Muscle of arm (tissue), 12 donors: ENCODE measurements around the gene PRSS8. TPM values are rescaled to one million over a fixed set of nuclear protein-coding genes. Genes with fewer than 3 reads are reported as not detected.

ENCODE experiments used
- DNase-seq: peaks from one replicate; pipeline ENCODE4 v3.0.0-alpha.2; 2013
- polyA plus RNA-seq, 12 donors: library from polyadenylated mRNA; unstranded; fragments of 120-200 nt; gene quantifications; one replicate each; pipeline ENCODE4 v1.2.1, GENCODE V29; 2013; ENCODE audit not compliant: insufficient read length in 12 of 12

Gene PRSS8
- polyA plus RNA-seq, 12 donors, result 0.16 to 39.2 (median 0.61) TPM; not detected in 2

DNA sequence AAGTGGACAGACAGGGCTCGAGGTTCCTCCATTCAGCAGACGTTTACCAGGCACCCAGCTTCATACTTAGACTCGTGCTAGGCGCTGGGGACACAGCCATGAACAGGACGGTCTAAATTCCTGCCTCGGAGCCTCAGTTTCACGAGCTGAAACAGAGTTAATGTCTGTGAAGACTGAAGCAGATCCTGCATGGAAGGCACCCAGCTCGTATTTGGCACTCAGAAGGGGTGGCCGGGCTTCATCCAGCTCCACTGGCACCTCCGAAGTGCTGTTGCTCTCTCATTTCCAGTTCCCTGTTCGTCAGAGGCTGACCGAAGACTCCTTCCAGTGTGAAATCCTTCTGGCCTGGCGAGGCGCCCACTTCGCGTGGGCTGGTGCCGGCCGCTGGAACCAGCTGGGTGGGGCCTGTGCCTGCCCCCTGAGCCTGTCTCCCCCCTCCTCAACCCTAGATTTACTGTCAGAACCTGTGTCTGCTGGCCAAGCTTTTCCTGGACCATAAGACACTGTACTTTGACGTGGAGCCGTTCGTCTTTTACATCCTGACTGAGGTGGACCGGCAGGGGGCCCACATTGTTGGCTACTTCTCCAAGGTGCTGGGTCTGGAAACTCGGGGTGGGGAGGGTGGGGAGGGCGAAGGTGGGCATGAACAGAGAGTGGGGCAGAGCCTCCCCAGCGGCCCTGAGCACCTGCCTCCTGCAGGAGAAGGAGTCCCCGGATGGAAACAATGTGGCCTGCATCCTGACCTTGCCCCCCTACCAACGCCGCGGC is 5.8 kb downstream of the PRSS8 start:
- DNase-seq, result no peak

DNA sequence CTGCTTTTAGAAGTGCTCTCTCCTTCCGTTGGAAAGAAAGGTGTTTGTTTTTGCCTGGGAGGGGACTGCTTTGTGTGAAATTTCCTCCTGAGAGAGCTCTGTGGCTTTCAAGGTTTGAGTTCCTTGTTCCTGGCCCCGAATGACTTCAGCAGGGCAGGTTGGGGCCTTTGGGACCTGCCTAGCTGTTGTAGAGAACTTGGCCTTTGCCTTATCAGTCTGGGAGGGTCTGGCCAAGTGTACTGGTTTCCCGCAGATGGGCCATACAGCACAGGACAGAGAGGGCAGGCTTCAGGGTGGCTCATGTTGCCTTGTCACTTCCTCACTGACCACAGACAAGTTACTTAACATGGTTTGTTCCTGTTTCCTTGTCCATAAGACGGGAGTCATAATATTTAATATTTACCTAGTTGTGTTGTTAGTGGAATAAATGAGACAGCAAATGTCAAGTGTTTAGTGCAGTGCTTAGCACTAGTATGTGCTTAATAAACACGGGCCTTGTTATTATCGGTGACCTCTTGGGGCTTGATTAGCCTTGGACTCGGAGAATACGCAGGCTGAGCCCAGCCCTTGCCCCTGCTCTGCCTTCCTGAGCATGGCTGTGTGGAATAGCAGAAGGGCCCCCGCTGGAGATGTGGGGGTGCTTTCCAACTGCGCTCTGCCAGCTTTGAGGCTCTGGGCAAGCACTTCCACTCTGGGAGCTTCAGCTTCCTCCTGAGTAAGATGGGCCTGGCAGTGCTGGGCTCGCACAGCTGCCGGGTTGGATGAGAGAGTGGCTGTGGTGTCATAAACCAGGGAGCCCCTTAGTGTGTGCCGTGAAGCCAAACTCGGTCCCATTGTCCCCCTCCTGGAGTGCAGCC is 6.6 kb downstream of the PRSS8 start:
- no peak for DNase-seq

DNA sequence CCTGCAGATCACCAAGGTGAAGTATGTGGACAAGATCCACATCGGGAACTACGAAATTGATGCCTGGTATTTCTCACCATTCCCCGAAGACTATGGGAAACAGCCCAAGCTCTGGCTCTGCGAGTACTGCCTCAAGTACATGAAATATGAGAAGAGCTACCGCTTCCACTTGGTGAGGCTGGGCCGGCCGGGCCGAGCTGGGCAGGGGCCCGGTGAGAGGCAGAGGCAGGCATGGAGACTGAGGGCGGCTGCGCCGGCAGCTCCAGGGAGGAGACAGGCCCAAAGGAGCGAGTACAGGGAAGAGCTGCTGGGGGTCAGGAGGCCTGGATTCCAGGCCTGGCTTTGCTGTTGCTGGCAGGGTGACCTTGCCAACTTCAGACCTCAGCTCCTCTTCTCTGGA is 8.3 kb downstream of the PRSS8 start:
- no peak for DNase-seq

DNA sequence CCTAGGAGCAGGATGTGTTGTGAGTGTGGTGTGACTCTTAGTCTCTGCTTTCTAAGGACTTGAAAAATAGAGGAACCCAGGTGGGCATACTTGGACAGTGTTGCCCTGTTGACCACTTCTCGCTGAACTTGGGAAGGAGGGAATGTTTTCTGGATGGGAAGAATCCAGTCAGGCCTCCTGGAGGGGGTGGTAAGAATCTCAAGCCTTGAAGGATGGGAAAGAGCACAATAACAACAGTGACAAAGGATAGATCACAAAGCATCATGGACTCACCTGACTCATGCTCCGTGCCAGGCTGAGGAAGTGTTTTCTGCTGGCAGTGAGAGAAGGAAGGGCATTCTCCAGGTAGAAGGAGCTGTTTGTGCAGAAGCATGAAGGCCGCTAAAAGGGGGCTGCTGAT is 9.7 kb downstream of the PRSS8 start:
- DNase-seq, result no peak

DNA sequence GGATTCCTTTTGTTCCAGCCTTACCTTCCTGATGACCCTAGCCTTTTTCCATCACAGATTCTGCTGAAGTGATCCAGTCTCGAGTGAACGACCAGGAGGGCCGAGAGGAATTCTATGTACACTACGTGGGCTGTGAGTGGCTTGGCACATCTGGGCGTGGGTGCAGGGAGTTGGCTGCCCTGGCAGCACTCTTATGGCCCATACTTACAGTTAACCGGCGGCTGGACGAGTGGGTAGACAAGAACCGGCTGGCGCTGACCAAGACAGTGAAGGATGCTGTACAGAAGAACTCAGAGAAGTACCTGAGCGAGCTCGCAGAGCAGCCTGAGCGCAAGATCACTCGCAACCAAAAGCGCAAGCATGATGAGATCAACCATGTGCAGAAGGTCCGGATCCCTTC is 15.4 kb downstream of the PRSS8 start:
- DNase-seq, result no peak

DNA sequence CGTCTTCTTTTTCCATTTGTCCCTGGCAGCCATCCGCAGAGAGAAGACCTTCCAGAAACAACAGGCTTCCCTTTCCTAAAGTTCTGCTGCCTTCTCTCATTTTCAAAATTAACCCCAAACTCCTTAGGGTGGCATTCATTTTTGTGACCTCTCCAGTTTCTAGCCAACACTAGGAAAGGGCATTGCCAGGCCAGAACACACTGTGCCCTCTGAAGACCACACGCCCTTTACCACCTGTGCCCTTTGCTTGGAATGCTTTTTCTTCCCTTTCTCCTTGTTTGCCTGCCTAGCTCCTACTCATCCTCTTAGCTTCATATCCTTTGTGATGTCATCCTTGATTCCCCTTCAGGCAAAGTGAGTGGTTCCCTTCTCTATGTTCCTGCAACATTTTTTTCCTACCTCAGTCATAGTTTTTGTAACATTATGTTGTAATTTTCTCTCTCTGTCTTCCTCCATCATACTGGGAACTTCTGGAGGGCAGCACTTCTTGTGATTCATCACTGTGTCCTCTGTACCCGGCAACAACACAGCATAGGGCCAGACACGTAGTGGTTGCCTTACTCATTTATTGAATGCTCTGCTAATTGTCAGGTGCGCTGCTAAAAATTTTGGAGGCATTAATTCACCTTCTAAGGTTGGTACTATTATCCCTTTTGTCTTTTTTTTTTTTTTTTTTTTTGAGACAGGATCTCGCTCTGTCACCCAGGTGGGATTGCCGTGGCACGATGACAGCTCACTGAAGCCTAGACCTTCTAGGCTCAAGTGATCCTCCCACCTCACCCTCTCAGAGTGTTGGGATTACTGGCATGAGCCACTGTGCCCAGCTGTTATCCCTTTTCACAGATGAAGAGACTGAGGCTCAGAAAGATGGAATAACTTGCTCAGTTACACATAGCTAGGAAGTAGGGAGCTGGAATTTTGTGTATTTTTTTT is 17.0 kb downstream of the PRSS8 start:
- DNase-seq, result no peak

DNA sequence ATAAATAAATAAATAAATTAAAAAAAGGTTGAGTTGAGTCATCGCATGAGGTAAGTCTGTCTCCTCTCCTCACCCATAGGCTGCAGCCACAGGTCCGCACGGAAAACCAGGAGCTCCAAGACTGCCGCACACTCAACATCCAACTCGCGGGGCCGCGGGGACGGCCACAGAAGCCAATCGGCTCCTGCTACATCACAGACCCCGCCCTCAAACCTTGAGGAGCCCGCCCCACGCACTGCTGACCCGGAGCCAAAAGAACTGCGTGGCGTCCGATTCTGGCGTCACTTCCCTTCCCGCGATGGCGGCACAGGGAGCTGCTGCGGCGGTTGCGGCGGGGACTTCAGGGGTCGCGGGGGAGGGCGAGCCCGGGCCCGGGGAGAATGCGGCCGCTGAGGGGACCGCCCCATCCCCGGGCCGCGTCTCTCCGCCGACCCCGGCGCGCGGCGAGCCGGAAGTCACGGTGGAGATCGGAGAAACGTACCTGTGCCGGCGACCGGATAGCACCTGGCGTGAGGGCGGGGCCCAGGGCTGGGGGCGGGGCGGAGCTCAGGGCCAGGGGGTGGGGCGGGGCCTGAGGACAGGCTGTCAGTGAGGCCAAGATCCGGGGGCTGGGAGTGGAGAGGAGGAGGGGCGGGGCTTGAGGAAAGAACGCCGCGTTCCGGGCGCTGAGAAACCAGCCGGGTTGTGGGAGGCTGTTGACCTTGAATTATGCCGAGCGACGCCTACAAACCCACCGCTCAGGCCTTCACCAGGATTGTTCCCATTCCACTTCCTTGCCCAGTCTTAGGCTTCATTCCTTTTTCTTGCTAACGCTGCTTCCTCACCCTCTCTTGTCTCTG is 17.9 kb downstream of the PRSS8 start, which contains the start of gene KAT8:
Gene KAT8 (plus strand): TSS at position 281 of the 839 bp plus-strand sequence. CDS start 18 bp downstream, at position 299.
- DNase-seq, result peak; percentile 99

DNA sequence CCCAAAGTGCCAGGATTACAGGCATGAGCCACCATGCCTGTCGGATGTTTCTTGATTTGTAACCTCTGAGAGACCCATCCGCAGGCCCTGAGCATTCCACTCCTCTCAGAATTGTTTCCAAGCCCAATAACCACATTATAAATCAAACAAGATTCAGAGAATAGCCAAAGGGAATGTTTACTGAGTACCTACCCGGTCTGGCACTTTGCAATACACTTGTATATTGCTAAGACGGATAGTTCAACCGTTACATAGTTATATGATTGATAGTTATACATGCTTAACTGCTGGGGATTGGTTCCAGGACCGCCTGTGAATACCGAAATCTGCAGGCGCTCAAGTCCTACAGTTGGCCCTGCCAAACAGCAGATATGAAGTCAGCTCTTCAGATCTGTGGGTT is 21.1 kb downstream of the PRSS8 start:
- no peak for DNase-seq

DNA sequence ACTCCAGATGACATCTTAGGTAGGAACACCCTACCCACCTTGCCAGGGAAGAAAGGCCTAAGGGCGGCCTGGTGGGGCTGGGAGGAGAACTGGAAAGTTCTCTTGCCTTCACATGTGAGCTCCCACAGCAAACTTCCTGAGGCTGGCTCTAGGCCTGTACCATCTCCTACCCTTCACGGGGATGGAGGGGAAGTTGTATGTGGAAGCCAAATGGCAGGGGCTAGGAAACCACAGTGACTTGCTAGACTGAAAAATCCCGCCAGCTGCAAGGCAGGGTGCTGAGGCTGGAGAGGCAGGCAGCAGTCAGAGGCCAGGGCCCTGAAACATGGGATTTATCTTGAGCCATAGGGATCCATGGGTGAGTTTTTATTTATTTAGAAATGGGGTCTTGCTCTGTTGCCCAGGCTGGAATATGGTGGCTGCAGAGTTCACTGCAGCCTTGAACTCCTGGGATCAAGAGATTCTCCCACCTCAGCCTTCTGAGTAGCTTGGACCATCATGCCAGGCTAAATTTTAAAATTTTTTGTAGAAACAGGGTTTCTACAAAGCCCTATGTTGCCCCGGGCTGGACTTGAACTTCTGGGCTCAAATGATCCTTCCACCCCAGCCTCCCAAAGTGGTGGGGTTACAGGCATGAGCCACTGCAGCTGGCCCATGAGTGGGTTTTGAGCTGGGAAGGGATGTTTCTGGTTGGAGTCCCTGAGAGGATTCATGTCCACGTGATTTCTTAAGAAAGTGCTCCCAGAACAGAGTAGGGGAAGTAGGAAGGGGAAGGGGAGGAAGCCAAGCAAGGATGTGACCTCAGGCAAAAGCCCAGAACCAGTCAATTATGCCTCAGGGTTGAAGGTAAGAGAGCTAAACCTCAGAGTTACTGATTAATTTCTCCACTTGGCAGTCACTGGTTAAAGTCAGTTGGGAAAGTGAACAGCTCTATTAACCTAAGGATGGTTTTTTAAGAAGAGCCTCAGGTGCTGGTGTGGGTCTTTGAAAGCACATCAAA is 22.1 kb downstream of the PRSS8 start:
- no peak for DNase-seq

DNA sequence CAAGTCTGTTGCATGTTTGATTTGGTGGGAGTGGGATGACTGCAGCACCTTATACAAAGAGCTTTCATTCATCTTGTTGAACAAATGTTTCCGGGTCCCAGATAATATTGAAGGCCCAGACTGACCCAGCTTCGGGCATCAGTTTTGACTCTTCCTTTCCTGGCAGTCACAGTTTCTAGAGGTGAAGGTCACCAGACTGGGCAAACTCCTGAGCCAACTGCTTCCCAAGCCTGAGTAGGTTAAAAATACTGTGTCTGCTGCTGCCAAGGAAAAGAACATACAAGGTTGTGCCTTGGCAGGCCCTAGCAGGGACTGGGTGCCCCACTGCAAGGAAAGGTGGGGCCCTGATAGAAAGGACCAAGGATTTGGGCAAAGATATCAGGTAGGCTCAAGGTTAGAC is 22.8 kb downstream of the PRSS8 start:
- DNase-seq, result no peak

DNA sequence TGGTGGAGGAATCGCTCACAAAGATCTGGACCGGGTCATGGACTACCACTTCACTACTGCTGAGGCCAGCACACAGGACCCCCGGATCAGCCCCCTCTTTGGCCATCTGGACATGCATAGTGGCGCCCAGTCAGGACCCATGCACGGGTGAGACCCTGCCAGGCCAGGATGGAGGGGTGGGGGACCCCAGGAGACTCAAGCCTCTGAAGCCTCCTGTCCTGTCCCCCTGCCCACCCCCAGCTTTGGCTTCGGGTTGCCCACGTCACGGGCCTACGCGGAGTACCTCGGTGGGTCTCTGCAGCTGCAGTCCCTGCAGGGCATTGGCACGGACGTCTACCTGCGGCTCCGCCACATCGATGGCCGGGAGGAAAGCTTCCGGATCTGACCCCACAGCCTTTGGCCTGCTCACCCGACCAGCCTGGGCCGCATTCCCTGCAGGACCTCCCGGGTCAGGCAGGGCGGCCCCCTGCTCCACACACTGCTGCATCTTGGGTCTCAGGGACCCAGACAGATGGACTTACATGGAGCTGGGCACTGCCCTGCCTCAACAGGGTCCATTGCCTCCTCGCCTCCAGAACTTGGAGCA is 23.6 kb downstream of the PRSS8 start:
- DNase-seq, result no peak

DNA sequence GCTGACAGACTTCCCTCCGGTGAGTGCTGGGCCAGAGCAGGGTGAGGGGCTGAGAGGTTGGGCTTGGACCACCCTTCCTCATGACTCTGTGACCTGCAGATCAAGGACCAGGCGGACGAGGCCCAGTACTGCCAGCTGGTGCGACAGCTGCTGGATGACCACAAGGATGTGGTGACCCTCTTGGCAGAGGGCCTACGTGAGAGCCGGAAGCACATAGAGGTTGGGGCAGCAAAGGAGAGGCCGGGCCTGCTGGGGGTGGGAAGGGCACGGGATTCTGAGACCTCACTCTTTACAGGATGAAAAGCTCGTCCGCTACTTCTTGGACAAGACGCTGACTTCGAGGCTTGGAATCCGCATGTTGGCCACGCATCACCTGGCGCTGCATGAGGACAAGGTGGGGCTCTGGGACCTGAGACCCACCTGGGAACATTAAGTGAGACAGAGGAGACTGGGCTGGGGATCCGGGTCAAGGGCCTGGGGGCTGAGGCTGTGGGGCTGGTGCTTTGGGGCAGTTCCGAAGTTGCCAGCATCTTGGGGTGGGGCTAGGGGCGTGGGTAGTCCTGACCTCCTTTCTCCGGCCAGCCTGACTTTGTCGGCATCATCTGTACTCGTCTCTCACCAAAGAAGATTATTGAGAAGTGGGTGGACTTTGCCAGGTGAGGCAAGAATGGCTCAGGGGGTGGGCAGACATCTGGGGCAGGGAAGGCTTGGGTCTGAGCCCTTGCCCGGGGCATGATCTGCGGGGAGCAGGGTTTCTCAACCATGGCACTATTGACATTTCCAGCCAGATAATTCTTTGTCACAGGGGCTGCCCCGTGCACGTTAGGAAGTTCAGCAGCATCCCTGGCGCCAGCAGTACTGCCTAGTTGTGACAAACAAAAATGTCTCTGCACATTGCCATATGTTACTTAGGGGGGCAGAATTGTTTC is 25.2 kb downstream of the PRSS8 start:
- DNase-seq, result no peak

DNA sequence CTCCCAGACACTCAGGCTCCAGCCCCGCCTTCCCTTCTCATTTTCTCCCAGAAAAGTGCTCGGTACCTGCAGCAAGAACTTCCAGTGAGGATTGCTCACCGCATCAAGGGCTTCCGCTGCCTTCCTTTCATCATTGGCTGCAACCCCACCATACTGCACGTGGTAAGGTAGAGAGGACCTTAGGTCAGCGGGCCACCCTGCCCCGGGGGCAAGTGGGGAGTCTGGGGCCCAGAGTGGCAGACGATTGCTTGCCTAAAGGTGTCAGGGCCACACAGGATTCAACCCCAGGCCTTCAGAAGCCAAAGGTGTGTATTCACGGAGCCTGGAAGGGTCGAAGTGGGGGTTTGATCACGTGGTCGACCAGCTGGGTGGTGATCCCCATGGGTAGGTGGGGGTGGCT is 25.9 kb downstream of the PRSS8 start:
- DNase-seq, result no peak

DNA sequence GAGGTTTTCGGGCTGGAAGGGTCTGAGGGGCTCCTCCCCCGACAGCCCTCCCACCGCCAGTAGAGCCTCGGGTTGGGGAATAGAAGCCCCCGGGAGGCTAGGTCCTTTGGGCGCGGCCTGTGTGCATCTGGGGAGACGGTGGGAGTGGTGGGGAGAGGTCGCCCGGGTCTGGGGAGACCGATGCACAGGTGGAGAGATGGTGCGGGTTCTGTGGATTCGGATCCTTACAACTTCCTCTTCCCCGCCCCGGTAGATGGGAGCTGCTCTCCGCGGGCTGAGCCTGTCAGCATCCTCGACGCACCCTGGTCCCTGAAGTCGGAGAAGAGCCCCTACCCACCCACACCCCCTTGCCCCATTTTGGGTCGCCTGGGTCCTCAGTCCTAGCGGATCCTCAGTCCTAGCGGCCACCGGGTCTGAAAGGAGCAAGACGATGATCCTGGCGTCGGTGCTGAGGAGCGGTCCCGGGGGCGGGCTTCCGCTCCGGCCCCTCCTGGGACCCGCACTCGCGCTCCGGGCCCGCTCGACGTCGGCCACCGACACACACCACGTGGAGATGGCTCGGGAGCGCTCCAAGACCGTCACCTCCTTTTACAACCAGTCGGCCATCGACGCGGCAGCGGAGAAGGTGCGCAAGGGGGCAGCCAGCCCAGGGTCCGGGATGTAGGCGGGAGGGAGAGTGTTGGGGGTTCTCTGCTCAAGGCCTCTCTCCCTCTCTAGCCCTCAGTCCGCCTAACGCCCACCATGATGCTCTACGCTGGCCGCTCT is 26.6 kb downstream of the PRSS8 start:
- no peak for DNase-seq

DNA sequence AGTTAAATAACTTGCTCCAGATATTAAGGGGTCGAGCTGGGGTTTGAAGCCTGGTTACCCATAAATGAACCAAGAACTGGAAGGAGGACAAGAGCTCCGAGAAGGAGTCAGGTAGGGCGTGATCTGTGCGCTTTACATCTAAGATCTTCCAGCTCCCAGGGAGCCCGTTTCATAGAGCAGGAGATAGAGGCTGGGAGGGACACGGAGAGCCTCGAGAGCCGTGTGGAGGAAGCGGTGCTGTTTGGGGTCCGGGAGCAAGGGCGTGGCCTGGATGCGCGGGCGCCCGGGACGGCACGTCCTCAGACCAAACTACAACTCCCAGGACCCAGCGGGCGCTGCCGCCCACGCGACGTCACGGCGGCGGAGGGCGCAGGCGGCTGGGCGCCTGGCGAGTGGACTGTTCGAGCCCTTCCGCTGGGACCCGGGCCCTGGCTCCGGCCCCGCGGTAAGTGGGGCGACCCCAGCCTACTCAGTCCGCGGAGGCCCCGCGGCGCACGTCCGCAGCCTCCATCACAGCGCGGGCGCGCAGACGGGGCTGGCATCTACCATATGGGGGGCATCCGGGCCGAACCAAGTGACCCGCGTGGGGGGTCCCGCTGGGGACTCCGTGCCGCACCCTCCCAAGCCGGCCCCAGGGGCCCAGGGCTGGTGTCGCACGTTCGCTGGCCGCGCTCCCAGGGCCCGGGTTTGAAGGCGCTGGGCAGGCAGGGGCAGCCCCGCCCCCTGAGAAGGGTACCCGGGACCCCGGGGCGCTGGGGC is 27.3 kb downstream of the PRSS8 start, which contains the start of gene BCKDK:
Gene BCKDK (plus strand): TSS at position 352 of the 759 bp plus-strand sequence. CDS start 838 bp downstream, outside the sequence.
- peak; percentile 74 for DNase-seq

DNA sequence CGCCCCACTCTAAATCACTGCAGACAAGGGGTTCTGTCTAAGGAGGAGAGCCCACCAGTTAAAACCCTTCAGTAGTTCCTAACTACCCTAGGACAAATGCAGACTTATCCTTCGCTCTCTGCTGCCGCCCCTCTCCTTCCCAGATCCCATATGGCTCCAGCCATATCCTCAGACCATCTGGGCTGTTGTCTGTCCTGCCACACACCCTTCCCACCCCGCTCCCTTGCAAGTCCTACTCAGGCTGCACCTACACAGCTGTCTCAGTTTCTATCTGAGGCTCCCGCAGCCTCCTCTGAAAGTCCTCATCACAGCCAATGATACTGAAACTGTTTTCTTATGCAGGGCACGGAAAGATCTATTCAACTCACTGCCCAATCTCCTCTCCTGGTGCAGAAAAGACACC is 28.1 kb downstream of the PRSS8 start:
- no peak for DNase-seq
